ENCODE measurements around the gene ROBO2.

The ROBO2 gene

DNA sequence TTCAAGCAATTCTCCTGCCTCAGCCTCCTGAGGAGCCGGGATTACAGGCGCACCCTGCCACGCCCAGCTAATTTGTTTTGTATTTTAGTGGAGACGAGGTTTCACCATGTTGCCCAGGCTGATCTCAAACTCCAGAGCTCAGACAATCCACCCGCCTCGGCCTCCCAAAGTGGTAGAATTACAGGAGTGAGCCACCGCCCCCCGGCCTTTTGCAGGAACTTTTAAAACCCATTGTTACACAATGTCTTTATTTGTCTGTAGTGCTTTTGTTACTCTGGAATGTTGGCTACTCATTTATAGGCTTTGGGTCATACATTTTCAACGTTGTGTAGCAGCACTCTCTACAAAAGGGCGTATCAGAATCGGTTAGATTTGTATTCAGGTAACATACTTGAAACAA is 499.1 kb downstream of the ROBO2 start:
- H3K9me3 ChIP-seq (ENCODE audit: low read length) = no peaks in the 10 kb centered on the region
- H3K4me2 ChIP-seq (ENCODE audit: low read length) = no peak overlapping the region
- H3K4me1 ChIP-seq (ENCODE audit: insufficient read depth, low read length, severe bottlenecking) = no peaks in the 10 kb centered on the region
- no peaks in the 10 kb centered on the region for H3K36me3 ChIP-seq (ENCODE audit: insufficient read depth, low read length)
- H4K20me1 ChIP-seq (ENCODE audit: insufficient read depth, low read length) = no peaks in the 10 kb centered on the region
- no peaks in the 10 kb centered on the region for H3F3A ChIP-seq (ENCODE audit: insufficient read depth, low read length)
- H3K79me2 ChIP-seq (ENCODE audit: insufficient read depth, low read length) = no peaks in the 10 kb centered on the region
- no peak overlapping the region for H3K9ac ChIP-seq (ENCODE audit: low read length)
- no peak for TF ChIP-seq EZH2 (IDR thresholded peaks at IDR 0.05; ENCODE audit: borderline replicate concordance, low read length)
- TF ChIP-seq, protein P1, sequence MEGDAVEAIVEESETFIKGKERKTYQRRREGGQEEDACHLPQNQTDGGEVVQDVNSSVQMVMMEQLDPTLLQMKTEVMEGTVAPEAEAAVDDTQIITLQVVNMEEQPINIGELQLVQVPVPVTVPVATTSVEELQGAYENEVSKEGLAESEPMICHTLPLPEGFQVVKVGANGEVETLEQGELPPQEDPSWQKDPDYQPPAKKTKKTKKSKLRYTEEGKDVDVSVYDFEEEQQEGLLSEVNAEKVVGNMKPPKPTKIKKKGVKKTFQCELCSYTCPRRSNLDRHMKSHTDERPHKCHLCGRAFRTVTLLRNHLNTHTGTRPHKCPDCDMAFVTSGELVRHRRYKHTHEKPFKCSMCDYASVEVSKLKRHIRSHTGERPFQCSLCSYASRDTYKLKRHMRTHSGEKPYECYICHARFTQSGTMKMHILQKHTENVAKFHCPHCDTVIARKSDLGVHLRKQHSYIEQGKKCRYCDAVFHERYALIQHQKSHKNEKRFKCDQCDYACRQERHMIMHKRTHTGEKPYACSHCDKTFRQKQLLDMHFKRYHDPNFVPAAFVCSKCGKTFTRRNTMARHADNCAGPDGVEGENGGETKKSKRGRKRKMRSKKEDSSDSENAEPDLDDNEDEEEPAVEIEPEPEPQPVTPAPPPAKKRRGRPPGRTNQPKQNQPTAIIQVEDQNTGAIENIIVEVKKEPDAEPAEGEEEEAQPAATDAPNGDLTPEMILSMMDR (IDR thresholded peaks at IDR 0.05; ENCODE audit: low read length) = no peak
- H3K27ac ChIP-seq (ENCODE audit: low read depth, low read length, poor library complexity, severe bottlenecking) = no peak overlapping the region
- H3K27me3 ChIP-seq (ENCODE audit: insufficient read depth, low read length) = no peaks in the 10 kb centered on the region
- H3K9me2 ChIP-seq (ENCODE audit: low read depth, low read length) = no peaks in the 10 kb centered on the region
- no peak overlapping the region for H3K4me3 ChIP-seq (ENCODE audit: low read depth, low read length, poor library complexity, severe bottlenecking)
- H2AFZ ChIP-seq (ENCODE audit: low read length) = no peak overlapping the region

DNA sequence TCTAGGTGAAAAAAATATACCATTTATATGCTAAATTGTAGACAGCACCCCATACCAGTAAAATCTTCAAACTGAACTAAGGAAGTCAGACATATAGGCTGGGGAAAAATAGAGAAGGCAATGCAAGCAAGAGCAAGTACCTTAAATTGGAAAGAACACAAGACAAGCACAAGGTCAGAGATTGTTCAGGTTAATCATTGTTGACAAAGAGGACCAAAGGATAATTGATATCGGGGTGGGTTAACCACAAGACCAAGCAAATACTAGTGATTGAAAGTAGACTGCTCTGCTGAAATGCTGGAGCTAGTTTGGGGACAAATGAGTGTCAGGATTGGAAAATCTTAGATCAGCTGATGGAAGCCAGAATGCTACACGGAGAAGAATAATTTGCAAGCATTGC is 499.8 kb downstream of the ROBO2 start:
- Histone ChIP-seq H3K36me3 (ENCODE audit: insufficient read depth, low read length) (no peaks in the 10 kb centered on the region), H3K27me3 (ENCODE audit: insufficient read depth, low read length) (no peaks in the 10 kb centered on the region), H3F3A (ENCODE audit: insufficient read depth, low read length) (no peaks in the 10 kb centered on the region), H2AFZ (ENCODE audit: low read length) (no peak overlapping the region), H3K9me2 (ENCODE audit: low read depth, low read length) (no peaks in the 10 kb centered on the region), H3K9me3 (ENCODE audit: low read length) (no peaks in the 10 kb centered on the region), H3K27ac (ENCODE audit: low read depth, low read length, poor library complexity, severe bottlenecking) (no peak overlapping the region), H3K4me2 (ENCODE audit: low read length) (no peak overlapping the region), H3K9ac (ENCODE audit: low read length) (no peak overlapping the region), H3K79me2 (ENCODE audit: insufficient read depth, low read length) (no peaks in the 10 kb centered on the region), H3K4me1 (ENCODE audit: insufficient read depth, low read length, severe bottlenecking) (no peaks in the 10 kb centered on the region), H3K4me3 (ENCODE audit: low read depth, low read length, poor library complexity, severe bottlenecking) (no peak overlapping the region), H4K20me1 (ENCODE audit: insufficient read depth, low read length) (no peaks in the 10 kb centered on the region)
- TF ChIP-seq, protein P1 (IDR thresholded peaks at IDR 0.05; ENCODE audit: low read length) = no peak
- TF ChIP-seq EZH2 (IDR thresholded peaks at IDR 0.05; ENCODE audit: borderline replicate concordance, low read length) = no peak

DNA sequence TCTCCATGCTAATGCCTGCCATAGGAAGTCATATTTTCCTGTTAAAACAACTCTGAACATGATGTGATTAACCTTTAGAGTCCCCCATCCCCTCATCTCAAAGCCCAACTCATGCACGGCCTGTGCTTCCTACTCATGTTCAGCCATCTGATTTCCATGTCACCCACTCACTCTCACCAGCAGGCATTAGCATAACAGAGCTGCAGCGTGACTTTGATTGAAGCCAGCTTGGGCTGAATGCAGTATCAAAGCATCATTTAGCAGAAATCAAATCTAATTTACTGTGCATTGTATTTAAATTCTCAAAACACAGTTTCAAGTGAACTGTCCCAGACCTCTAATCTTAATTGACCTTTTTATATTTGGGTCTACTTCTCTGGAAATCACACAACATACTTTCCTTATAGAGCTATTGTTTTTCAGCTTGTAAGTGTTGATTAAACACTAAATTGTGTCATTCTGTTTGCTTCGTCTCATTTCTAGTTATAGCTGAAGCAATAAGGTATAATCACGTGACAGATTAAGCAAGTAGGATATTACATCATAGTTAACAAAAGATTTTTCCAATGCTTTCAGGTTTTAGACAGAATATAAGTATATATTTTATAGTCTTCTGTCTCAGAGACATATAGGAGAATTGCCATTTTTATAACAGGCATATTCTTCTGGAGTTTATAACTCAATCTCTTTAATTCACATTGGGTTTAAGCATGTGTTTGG is 501.5 kb downstream of the ROBO2 start:
- H3K9me3 ChIP-seq (ENCODE audit: low read length) = no peaks in the 10 kb centered on the region
- no peaks in the 10 kb centered on the region for H3K4me1 ChIP-seq (ENCODE audit: insufficient read depth, low read length, severe bottlenecking)
- no peak overlapping the region for H3K27ac ChIP-seq (ENCODE audit: low read depth, low read length, poor library complexity, severe bottlenecking)
- no peaks in the 10 kb centered on the region for H3K79me2 ChIP-seq (ENCODE audit: insufficient read depth, low read length)
- H3K36me3 ChIP-seq (ENCODE audit: insufficient read depth, low read length) = no peaks in the 10 kb centered on the region
- no peaks in the 10 kb centered on the region for H3K27me3 ChIP-seq (ENCODE audit: insufficient read depth, low read length)
- no peak for TF ChIP-seq EZH2 (IDR thresholded peaks at IDR 0.05; ENCODE audit: borderline replicate concordance, low read length)
- TF ChIP-seq, protein P1 (IDR thresholded peaks at IDR 0.05; ENCODE audit: low read length) = no peak
- no peaks in the 10 kb centered on the region for H3K9me2 ChIP-seq (ENCODE audit: low read depth, low read length)
- no peaks in the 10 kb centered on the region for H3F3A ChIP-seq (ENCODE audit: insufficient read depth, low read length)
- no peak overlapping the region for H2AFZ ChIP-seq (ENCODE audit: low read length)
- no peak overlapping the region for H3K4me3 ChIP-seq (ENCODE audit: low read depth, low read length, poor library complexity, severe bottlenecking)
- no peak overlapping the region for H3K4me2 ChIP-seq (ENCODE audit: low read length)
- no peak overlapping the region for H3K9ac ChIP-seq (ENCODE audit: low read length)
- no peaks in the 10 kb centered on the region for H4K20me1 ChIP-seq (ENCODE audit: insufficient read depth, low read length)
